Neural cell (in vitro differentiated cells): ENCODE data around the gene SNX15. TPM values are rescaled to one million over a fixed set of nuclear protein-coding genes. Genes with fewer than 3 reads are reported as not detected.

Source experiments
- H2AFZ ChIP-seq: fragments of 200-600, 300-800 bp; sonication (generic), shearing (Covaris generic); 2 replicates; pipeline ENCODE4 v1.6.0; 2014; ENCODE audit warnings: low read depth, mild to moderate bottlenecking, antibody characterized with exemption, low read length, moderate library complexity
- H3F3A ChIP-seq: fragments of 200-600 bp; shearing (Covaris generic); 2 replicates; pipeline ENCODE4 v1.6.1; 2016; ENCODE audit warnings: mild to moderate bottlenecking, moderate library complexity, mixed read lengths, antibody characterized with exemption, low read length; ENCODE audit not compliant: insufficient read depth, poor library complexity, severe bottlenecking
- H3K27ac ChIP-seq: fragments of 200-600, 300-800 bp; sonication (generic), shearing (Covaris generic); 2 replicates; pipeline ENCODE4 v1.5.1; 2014; ENCODE audit warnings: mild to moderate bottlenecking, low read length, moderate library complexity
- H3K27me3 ChIP-seq: fragments of 300-800, 200-600 bp; sonication (generic), shearing (Covaris generic); 2 replicates; pipeline ENCODE4 v1.6.0; 2014; ENCODE audit warnings: mild to moderate bottlenecking, low read depth, low read length, moderate library complexity; ENCODE audit not compliant: insufficient read depth
- H3K36me3 ChIP-seq: fragments of 300-800, 200-600 bp; sonication (generic), shearing (Covaris generic); 2 replicates; pipeline ENCODE4 v1.5.1; 2014; ENCODE audit warnings: mild to moderate bottlenecking, antibody characterized with exemption, low read length, moderate library complexity; ENCODE audit not compliant: insufficient read depth
- H3K4me2 ChIP-seq: fragments of 300-800, 200-600 bp; sonication (generic), shearing (Covaris generic); 2 replicates; pipeline ENCODE4 v1.6.0; 2014; ENCODE audit warnings: mild to moderate bottlenecking, low read length
- H3K4me3 ChIP-seq: fragments of 300-800, 200-600 bp; sonication (generic), shearing (Covaris generic); 2 replicates; pipeline ENCODE4 v1.5.1; 2014; ENCODE audit warnings: mild to moderate bottlenecking, low read length, moderate library complexity
- H3K79me2 ChIP-seq: fragments of 200-600 bp; shearing (Covaris generic); replicated peaks from 2 replicates; pipeline ENCODE4 v1.6.0; 2014; ENCODE audit warnings: mild to moderate bottlenecking, low read length, moderate library complexity; ENCODE audit not compliant: insufficient read depth
- H3K9ac ChIP-seq: fragments of 300-800, 200-600 bp; sonication (generic), shearing (Covaris generic); 2 replicates; pipeline ENCODE4 v1.6.1; 2016; ENCODE audit warnings: mild to moderate bottlenecking, low read length, mixed read lengths
- H3K9me2 ChIP-seq: fragments of 200-600 bp; shearing (Covaris generic); 2 replicates; pipeline ENCODE4 v1.6.1; 2016; ENCODE audit warnings: mild to moderate bottlenecking, low read length, mixed read lengths; ENCODE audit not compliant: insufficient read depth
- H3K9me3 ChIP-seq: fragments of 200-600, 300-800 bp; sonication (generic), shearing (Covaris generic); 2 replicates; pipeline ENCODE4 v1.6.1; 2016; ENCODE audit warnings: mild to moderate bottlenecking, mixed run types, low read length, moderate library complexity, mixed read lengths
- H4K20me1 ChIP-seq: fragments of 200-600 bp; shearing (Covaris generic); 2 replicates; pipeline ENCODE4 v1.6.1; 2016; ENCODE audit warnings: mild to moderate bottlenecking, mixed run types; ENCODE audit not compliant: insufficient read depth
- CTCF ChIP-seq: fragments of 450-650 bp; IDR thresholded peaks from 2 replicates; pipeline ENCODE4 v1.5.1; 2014; ENCODE audit warnings: antibody characterized with exemption, mild to moderate bottlenecking, moderate library complexity; ENCODE audit not compliant: poor library complexity, severe bottlenecking
- EP300 ChIP-seq: fragments of 450-650 bp; conservative IDR thresholded peaks from 2 replicates; pipeline ENCODE4 v1.6.1; 2014; ENCODE audit warnings: antibody characterized with exemption, mild to moderate bottlenecking, moderate library complexity; ENCODE audit not compliant: poor library complexity, severe bottlenecking
- EZH2 ChIP-seq: fragments of 200-600, 300-800 bp; shearing (Covaris generic), sonication (generic); IDR thresholded peaks from 2 replicates; pipeline ENCODE4 v1.6.1; 2014; ENCODE audit warnings: antibody characterized with exemption, low read length, borderline replicate concordance, mild to moderate bottlenecking; ENCODE audit not compliant: insufficient read depth, poor library complexity, severe bottlenecking
- MXI1 ChIP-seq: fragments of 450-650 bp; conservative IDR thresholded peaks from 2 replicates; pipeline ENCODE4 v1.6.1; 2014; ENCODE audit warnings: antibody characterized with exemption, mild to moderate bottlenecking; ENCODE audit not compliant: poor library complexity, severe bottlenecking
- POLR2AphosphoS5 ChIP-seq: IDR thresholded peaks from 2 replicates; pipeline ENCODE4 v1.6.1; 2012
- RAD21 ChIP-seq: fragments of 450-650 bp; conservative IDR thresholded peaks from 2 replicates; pipeline ENCODE4 v1.6.1; 2014; ENCODE audit warnings: antibody characterized with exemption, mild to moderate bottlenecking, moderate library complexity
- REST ChIP-seq: IDR thresholded peaks from 2 replicates; pipeline ENCODE4 v1.6.1; 2012; ENCODE audit warnings: borderline replicate concordance
- SMC3 ChIP-seq: fragments of 450-650 bp; conservative IDR thresholded peaks from 2 replicates; pipeline ENCODE4 v1.6.1; 2014; ENCODE audit warnings: antibody characterized with exemption, mild to moderate bottlenecking, moderate library complexity; ENCODE audit not compliant: poor library complexity
- TAF1 ChIP-seq: IDR thresholded peaks from 2 replicates; pipeline ENCODE4 v1.6.1; 2012; ENCODE audit warnings: low read depth
- polyA plus RNA-seq: library from polyadenylated mRNA; depleted of rRNA; stranded (reverse); fragments of >200 nt; gene quantifications from 2 replicates; pipeline ENCODE4 v1.2.3, GENCODE V29; 2014

SNX15 gene
- polyA plus RNA-seq, 1 donor from 2014 or later, result 11.2 TPM

- no peak for TF ChIP-seq MXI1
Measured at GRCh38 chr11:65045061-65045460, 17.8 kb downstream of the SNX15 start (continued).

GRCh38 chr11:65045728-65046127 lies 18.5 kb downstream of the SNX15 start:
- no peaks in the 10 kb centered on the region for H4K20me1 ChIP-seq
- no peaks in the 10 kb centered on the region for H3K27me3 ChIP-seq
- no peak overlapping the region for H3K9ac ChIP-seq
- H3F3A ChIP-seq, result no peaks in the 10 kb centered on the region
- peaks cover 9% of the 10 kb centered on the region for H3K79me2 ChIP-seq
- TF ChIP-seq POLR2AphosphoS5, result no peak
- no peak for TF ChIP-seq SMC3
- no peak for TF ChIP-seq CTCF
- no peak for TF ChIP-seq MXI1
- no peak for TF ChIP-seq TAF1
- TF ChIP-seq REST, result no peak
- TF ChIP-seq EP300, result no peak
- TF ChIP-seq EZH2, result no peak
- TF ChIP-seq RAD21, result no peak
- H3K9me2 ChIP-seq, result no peaks in the 10 kb centered on the region
- H3K9me3 ChIP-seq, result no peaks in the 10 kb centered on the region
- no peak overlapping the region for H3K4me3 ChIP-seq
- H3K36me3 ChIP-seq, result no peaks in the 10 kb centered on the region
- H3K4me2 ChIP-seq, result no peak overlapping the region
- no peak overlapping the region for H3K27ac ChIP-seq
- no peak overlapping the region for H2AFZ ChIP-seq

- TF ChIP-seq EP300 (no peak), EZH2 (no peak), SMC3 (no peak), RAD21 (no peak), REST (no peak), POLR2AphosphoS5 (no peak), MXI1 (no peak), CTCF (no peak)
- no peaks in the 10 kb centered on the region for H3K36me3 ChIP-seq
- H4K20me1 ChIP-seq, result no peaks in the 10 kb centered on the region
- no peaks in the 10 kb centered on the region for H3K9me3 ChIP-seq
- peaks cover 3% of the 10 kb centered on the region for H3K79me2 ChIP-seq
- no peaks in the 10 kb centered on the region for H3K9me2 ChIP-seq
- H3K27me3 ChIP-seq, result no peaks in the 10 kb centered on the region
- no peak overlapping the region for H2AFZ ChIP-seq
- no peak overlapping the region for H3K9ac ChIP-seq
- H3K27ac ChIP-seq, result no peak overlapping the region
- H3K4me3 ChIP-seq, result no peak overlapping the region
- H3F3A ChIP-seq, result no peaks in the 10 kb centered on the region
- no peak overlapping the region for H3K4me2 ChIP-seq
Measured at GRCh38 chr11:65047581-65048422, 20.6 kb downstream of the SNX15 start.
